ENCODE measurements around the gene RFWD3. TPM values are rescaled to one million over a fixed set of nuclear protein-coding genes. Genes with fewer than 3 reads are reported as not detected.

RFWD3 gene
- total and polyA plus RNA-seq, 2 of the 13 experiments (the other 11 are each of a cell fraction or from before 2014, with no cell fraction given): 23.4 to 62.6 TPM

DNA sequence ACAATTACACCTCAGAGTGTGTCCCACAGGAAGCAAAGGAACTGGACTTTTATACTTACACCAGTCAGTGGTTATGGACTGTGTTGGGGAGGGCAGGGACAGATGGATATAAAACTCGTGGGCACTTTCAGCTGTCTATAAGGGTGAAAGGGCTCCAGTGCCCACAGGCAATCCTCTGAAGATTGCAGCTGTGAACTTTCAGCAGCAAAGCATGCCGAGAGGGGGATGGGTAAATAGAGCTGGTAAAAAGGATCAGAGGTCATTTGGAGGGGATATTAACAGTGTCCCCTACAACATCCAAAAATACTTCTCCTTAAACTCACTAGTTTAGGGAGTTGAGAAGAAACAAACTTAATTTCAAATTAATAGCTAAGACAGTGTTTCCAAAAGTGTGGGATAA, 13.3 kb upstream of the RFWD3 start (continued):
- no peak for TF ChIP-seq ZNF547 (CRISPR knock-in tag; IDR thresholded peaks at IDR 0.05)
- TF ChIP-seq, protein P1, sequence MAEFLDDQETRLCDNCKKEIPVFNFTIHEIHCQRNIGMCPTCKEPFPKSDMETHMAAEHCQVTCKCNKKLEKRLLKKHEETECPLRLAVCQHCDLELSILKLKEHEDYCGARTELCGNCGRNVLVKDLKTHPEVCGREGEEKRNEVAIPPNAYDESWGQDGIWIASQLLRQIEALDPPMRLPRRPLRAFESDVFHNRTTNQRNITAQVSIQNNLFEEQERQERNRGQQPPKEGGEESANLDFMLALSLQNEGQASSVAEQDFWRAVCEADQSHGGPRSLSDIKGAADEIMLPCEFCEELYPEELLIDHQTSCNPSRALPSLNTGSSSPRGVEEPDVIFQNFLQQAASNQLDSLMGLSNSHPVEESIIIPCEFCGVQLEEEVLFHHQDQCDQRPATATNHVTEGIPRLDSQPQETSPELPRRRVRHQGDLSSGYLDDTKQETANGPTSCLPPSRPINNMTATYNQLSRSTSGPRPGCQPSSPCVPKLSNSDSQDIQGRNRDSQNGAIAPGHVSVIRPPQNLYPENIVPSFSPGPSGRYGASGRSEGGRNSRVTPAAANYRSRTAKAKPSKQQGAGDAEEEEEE (CRISPR knock-in tag; IDR thresholded peaks at IDR 0.05; ENCODE audit: borderline replicate concordance): no peak
- no peak for TF ChIP-seq ZNF772 (CRISPR knock-in tag; IDR thresholded peaks at IDR 0.05)
- TF ChIP-seq, protein P2, sequence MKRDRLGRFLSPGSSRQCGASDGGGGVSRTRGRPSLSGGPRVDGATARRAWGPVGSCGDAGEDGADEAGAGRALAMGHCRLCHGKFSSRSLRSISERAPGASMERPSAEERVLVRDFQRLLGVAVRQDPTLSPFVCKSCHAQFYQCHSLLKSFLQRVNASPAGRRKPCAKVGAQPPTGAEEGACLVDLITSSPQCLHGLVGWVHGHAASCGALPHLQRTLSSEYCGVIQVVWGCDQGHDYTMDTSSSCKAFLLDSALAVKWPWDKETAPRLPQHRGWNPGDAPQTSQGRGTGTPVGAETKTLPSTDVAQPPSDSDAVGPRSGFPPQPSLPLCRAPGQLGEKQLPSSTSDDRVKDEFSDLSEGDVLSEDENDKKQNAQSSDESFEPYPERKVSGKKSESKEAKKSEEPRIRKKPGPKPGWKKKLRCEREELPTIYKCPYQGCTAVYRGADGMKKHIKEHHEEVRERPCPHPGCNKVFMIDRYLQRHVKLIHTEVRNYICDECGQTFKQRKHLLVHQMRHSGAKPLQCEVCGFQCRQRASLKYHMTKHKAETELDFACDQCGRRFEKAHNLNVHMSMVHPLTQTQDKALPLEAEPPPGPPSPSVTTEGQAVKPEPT (CRISPR knock-in tag; IDR thresholded peaks at IDR 0.05; ENCODE audit: low read depth): no peak
- TF ChIP-seq ZNF205 (CRISPR knock-in tag; IDR thresholded peaks at IDR 0.05): no peak
- no peak for TF ChIP-seq EEA1 (CRISPR knock-in tag; IDR thresholded peaks at IDR 0.05; ENCODE audit: borderline replicate concordance)
- TF ChIP-seq, protein P3, sequence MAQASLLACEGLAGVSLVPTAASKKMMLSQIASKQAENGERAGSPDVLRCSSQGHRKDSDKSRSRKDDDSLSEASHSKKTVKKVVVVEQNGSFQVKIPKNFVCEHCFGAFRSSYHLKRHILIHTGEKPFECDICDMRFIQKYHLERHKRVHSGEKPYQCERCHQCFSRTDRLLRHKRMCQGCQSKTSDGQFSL (CRISPR knock-in tag; IDR thresholded peaks at IDR 0.05): no peak
- no peak for TF ChIP-seq AHR (CRISPR knock-in tag; IDR thresholded peaks at IDR 0.05)
- TF ChIP-seq SNRNP70 (IDR thresholded peaks at IDR 0.05; ENCODE audit: low read depth, low read length): no peak
- no peak for TF ChIP-seq HOXA9 (CRISPR knock-in tag; IDR thresholded peaks at IDR 0.05; ENCODE audit: borderline replicate concordance)
- no peak for TF ChIP-seq PRPF4 (IDR thresholded peaks at IDR 0.05; ENCODE audit: low read depth, low read length, poor library complexity, severe bottlenecking)
- TF ChIP-seq MTA3 (CRISPR knock-in tag; IDR thresholded peaks at IDR 0.05): no peak
- TF ChIP-seq, protein P4, sequence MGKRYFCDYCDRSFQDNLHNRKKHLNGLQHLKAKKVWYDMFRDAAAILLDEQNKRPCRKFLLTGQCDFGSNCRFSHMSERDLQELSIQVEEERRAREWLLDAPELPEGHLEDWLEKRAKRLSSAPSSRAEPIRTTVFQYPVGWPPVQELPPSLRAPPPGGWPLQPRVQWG (CRISPR knock-in tag; IDR thresholded peaks at IDR 0.05; ENCODE audit: borderline replicate concordance, low read depth): no peak
- TF ChIP-seq, protein P5, sequence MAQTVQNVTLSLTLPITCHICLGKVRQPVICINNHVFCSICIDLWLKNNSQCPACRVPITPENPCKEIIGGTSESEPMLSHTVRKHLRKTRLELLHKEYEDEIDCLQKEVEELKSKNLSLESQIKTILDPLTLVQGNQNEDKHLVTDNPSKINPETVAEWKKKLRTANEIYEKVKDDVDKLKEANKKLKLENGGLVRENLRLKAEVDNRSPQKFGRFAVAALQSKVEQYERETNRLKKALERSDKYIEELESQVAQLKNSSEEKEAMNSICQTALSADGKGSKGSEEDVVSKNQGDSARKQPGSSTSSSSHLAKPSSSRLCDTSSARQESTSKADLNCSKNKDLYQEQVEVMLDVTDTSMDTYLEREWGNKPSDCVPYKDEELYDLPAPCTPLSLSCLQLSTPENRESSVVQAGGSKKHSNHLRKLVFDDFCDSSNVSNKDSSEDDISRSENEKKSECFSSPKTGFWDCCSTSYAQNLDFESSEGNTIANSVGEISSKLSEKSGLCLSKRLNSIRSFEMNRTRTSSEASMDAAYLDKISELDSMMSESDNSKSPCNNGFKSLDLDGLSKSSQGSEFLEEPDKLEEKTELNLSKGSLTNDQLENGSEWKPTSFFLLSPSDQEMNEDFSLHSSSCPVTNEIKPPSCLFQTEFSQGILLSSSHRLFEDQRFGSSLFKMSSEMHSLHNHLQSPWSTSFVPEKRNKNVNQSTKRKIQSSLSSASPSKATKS (CRISPR knock-in tag; IDR thresholded peaks at IDR 0.05): no peak
- TF ChIP-seq, protein P6, sequence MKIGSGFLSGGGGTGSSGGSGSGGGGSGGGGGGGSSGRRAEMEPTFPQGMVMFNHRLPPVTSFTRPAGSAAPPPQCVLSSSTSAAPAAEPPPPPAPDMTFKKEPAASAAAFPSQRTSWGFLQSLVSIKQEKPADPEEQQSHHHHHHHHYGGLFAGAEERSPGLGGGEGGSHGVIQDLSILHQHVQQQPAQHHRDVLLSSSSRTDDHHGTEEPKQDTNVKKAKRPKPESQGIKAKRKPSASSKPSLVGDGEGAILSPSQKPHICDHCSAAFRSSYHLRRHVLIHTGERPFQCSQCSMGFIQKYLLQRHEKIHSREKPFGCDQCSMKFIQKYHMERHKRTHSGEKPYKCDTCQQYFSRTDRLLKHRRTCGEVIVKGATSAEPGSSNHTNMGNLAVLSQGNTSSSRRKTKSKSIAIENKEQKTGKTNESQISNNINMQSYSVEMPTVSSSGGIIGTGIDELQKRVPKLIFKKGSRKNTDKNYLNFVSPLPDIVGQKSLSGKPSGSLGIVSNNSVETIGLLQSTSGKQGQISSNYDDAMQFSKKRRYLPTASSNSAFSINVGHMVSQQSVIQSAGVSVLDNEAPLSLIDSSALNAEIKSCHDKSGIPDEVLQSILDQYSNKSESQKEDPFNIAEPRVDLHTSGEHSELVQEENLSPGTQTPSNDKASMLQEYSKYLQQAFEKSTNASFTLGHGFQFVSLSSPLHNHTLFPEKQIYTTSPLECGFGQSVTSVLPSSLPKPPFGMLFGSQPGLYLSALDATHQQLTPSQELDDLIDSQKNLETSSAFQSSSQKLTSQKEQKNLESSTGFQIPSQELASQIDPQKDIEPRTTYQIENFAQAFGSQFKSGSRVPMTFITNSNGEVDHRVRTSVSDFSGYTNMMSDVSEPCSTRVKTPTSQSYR (CRISPR knock-in tag; IDR thresholded peaks at IDR 0.05; ENCODE audit: borderline replicate concordance): peak; percentile 93
- no peak for TF ChIP-seq MXI1 (IDR thresholded peaks at IDR 0.05; ENCODE audit: borderline replicate concordance, low read depth, low read length)
- no peak for TF ChIP-seq ZNF484 (CRISPR knock-in tag; IDR thresholded peaks at IDR 0.05; ENCODE audit: borderline replicate concordance, low read depth)
- TF ChIP-seq, protein P7, sequence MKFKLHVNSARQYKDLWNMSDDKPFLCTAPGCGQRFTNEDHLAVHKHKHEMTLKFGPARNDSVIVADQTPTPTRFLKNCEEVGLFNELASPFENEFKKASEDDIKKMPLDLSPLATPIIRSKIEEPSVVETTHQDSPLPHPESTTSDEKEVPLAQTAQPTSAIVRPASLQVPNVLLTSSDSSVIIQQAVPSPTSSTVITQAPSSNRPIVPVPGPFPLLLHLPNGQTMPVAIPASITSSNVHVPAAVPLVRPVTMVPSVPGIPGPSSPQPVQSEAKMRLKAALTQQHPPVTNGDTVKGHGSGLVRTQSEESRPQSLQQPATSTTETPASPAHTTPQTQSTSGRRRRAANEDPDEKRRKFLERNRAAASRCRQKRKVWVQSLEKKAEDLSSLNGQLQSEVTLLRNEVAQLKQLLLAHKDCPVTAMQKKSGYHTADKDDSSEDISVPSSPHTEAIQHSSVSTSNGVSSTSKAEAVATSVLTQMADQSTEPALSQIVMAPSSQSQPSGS (CRISPR knock-in tag; IDR thresholded peaks at IDR 0.05): 0 out of 2 replicates have a peak, but pooled peaks have one; percentile 36
- TF ChIP-seq NR2F2 (IDR thresholded peaks at IDR 0.05; ENCODE audit: borderline replicate concordance, low read depth): 0 out of 2 replicates have a peak, but pooled peaks have one; percentile 47

All from HepG2 (cell line).